Stimulated activated CD4-positive, alpha-beta T cell treated with anti-CD3 and anti-CD28 coated beads, Interleukin-2, amount 100 ng/mL, for 4 hours (primary cell): Measurements from ENCODE around the gene SPAG6.

Experiments used
- DNase-seq: peaks from one replicate; pipeline ENCODE4 v3.0.0-alpha.2; 2020; ENCODE audit warnings: low read depth

Gene SPAG6

GRCh38 chr10:22434521-22434920 is 89.2 kb downstream of the SPAG6 start:
- no peak for DNase-seq

DNA sequence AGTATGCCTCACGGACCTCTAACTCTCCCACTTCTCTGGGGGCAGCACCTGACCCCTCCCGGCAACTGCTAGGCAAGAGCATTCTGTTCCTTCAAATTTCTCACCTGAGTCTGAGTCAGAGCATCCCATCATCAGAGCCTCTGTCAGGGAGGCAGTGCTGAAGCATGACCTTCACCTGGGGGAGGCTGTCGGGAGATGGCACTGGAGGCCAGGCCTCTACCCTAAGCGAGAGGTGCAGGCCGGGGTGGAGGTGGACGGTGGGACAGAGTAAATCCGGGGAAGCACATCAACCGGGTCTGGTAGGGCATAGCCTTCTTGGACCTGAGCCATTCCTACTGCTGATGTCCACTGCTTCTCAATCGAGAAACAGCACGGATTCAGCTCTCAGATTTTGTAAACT is 90.4 kb downstream of the SPAG6 start:
- DNase-seq, result no peak

GRCh38 chr10:22436526-22436892 is 91.2 kb downstream of the SPAG6 start:
- peak; percentile 16 for DNase-seq

DNA sequence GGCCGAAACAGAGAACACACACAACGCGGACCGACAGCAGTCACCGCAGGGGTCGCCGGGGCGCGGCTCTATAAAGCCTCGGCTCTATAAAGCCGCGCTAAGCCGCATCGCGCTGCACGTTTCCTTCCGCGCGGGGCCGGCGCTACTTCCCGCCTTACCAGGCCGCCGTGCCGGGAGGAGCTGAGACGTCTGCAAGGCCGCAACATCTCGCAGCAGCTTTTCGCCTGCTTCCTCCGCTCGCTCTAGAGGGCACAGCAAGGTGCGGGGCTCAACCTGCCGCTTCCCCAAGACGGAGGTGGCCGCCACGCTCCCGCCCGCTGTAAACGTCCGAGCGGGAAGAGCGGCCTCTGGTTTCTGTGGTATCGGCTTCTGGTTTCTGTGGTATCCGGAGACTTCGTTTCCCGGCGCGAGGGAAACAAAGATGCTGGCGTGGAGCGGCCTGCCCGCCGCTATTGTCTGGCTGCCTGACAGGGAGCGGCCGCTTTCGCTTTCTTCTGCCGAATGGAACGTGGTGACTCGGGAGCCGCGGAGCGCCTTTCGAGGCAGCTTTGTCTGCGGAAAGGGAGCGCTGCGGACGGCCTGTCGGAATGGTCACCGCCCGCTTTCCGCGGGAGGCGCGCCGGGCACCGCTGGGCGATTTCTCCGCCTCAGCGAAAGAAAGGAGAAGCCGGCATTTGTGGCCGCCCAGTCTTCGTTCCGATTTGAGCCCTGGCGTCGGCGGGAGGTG is 91.8 kb downstream of the SPAG6 start:
- DNase-seq, result peak; percentile 88

- peak; percentile 24 for DNase-seq
These were observed 92.6 kb downstream of the SPAG6 start for GRCh38 chr10:22437620-22438588.

DNA sequence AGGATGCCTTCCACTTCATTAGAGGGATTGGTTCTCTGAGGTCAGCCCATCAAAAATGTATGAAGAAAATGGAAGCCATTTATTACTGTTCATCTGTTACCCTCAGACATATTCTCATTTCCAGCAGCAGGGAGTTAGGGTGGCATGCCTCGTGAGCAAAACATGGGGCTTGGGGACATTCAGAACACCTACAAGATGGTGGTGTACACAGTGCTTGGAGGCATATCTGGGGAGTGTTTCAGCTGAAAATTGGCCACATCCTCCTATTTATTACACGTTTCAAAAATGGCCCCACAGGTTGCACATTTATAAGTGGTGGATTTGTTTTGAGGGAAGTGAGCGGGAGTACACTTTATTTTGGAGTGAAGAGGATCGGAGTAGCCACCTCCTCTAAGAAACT is 93.4 kb downstream of the SPAG6 start:
- no peak for DNase-seq

DNA sequence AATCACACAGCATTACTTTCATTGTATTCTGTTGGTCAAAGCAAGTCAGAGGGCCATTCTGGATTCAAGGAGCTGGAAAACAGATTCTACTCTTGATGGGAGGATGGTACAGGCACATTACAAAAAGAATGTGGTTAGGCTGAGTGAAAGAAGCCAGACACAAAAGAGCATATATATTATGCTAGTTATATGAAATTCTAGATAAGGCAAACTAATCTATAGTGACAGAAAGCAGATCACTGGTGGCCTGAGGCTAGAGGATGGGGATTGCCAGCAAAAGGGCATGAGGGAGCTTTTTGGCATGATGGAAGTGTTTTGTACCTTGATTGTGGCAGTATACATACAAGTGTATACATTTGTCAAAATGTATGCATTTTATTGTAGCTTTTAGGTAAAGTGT is 96.8 kb downstream of the SPAG6 start:
- DNase-seq, result no peak

DNA sequence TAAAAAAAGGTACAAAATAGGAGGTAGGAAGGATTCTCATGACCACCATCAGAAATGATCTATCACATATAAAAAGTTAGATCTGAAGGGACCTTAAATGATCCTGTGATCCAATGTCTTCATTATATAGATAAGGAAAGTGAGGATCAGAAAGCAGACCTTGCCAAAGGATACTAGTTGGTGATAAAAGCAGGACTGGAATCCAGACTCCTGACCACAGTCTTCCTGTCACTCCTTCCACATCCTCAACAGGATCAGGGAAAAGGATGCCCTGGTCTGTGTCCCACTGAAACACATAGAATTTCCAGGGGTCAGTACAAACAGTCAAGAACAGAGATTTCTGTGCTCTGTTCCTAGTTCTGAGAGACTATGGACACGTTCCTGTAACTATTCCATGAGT is 97.2 kb downstream of the SPAG6 start:
- no peak for DNase-seq

DNA sequence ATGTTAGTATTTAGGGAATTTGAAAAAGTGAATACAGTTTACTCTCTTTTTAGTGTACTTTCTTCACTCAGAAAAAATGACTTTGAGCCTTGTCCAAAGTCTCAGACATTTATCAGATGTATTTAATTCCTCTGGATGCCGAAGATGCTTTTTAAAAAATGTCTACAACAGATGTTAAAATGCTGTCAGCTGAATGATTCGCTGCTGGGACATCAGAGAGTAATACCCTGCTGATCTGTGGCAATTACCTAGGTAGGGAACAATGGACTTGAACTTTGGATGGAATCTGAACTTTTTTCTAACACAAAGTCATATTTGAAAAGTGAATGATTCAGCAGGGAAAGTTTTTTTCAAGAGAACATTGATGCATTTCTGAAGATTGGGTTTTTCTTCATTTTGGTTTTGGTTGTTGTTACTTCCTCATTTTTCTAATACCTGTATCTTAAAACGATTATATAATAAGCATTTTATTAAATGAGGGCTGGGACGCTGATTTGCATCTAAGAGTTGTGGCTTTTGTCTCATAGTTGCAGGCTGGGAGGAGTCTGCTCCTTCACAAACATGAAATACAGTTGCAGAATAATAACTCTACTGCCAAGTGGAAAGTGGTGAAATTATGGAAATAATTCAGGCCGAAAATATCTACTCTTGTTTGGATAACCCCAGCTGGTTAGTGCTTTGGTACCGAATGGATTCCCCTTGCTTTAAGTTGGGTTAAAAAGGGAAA is 98.0 kb downstream of the SPAG6 start:
- no peak for DNase-seq

DNA sequence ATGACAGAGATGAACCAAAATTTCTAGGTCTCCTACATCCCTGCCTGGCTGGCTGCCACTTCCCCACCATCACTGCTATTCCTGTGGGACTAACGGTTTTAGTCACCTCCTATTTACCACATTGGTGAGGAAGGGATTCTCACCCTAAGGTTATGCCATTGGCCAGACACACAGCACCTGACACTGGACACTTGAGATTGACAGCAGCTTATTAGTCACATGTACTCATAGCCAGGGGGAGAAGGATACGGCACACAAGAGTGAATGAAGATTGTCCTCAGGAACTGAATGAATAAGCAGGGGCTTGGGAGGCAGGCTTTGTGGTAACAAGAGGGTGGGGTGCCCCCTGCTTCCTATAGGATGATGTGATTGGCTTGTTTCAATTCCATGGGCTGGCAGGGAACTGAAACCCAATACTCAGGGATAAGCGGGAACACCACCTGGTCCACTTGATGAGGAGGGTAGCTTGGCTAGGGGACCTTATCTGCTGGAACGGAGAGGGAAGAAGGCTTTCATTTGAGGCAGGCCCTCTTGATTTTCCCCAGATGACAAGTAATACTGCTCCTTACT is 99.0 kb downstream of the SPAG6 start:
- DNase-seq, result no peak

GRCh38 chr10:22445495-22445894 is 100.2 kb downstream of the SPAG6 start:
- no peak for DNase-seq

DNA sequence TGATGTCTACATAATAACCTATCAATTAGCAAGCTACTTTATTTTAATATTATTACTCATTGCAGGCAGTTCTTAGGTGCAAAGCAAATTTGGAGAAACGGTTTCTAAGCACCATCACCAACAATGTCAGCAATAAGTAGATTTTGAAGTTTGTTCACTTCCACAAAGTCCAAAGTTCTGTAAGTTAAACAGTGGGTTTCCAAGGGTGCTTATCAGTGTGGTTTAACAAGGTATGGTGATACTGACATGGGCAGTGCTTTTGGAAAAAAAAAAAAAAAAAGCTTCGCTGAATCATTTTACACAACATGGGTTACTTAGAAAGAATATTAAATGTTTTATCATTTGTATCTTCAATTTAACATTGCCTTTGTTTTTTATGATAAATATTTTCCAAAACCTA is 101.8 kb downstream of the SPAG6 start:
- no peak for DNase-seq

- DNase-seq, result no peak
These were observed 106.0 kb downstream of the SPAG6 start for GRCh38 chr10:22451346-22451745.

- DNase-seq, result no peak
These were observed 108.0 kb downstream of the SPAG6 start for GRCh38 chr10:22453320-22453719.

GRCh38 chr10:22453948-22454591 is 108.8 kb downstream of the SPAG6 start:
- DNase-seq, result no peak

DNA sequence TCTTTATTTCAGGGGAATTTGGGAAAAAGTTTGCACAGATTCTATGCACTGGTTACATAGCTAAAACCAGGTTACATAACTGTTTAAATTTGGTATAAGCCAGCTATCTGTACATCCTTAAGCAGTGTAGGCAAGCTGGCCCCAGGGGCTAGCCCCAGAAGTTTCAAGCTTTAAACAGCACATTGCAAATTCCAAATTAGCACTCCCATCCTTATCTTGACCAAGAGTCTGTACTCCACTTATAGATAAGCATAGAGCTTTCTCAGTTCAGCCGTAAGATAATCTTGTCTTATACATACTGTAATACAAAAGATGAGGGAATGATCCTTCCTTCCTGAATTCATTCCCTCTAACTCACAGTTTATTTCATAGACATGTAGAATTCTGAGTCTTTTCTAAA is 109.3 kb downstream of the SPAG6 start:
- DNase-seq, result no peak

DNA sequence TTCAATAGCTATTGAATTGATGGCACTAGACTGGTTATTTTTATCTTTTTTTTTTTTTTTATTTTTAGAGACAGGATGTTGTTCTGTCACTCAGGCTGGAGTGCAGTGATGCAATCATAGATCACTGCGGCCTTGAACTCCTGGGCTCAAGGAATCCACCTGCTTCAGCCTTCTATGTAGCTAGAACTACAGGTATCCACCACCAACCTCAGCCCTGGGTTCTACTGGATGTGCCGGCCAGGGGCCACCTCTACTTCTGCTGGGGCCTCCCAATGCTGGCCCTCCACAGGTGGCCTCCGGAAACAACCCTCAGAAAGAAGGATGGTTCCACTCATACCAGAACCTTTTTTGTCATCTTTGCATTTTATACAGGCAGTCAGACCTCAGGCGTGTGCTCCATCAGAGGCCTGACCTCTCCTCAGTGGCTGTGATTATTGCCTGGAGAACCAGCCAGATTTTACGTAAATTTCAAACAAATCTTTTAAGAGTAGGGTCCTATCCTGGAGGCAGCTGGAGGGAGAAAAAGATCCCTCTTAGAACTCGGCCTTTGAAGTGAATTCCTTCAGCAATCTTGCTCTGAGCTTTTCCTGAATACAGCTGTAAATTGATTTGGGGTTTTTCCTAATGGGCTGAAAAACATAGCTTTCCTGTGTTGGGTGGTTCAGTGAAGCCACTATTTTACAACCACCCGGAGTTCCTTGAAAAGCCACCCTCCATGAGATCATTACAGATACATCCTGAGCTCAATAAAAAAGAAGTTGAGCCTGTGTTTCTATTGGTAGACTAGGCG is 110.0 kb downstream of the SPAG6 start:
- no peak for DNase-seq

- no peak for DNase-seq
These were observed 111.2 kb downstream of the SPAG6 start for GRCh38 chr10:22456486-22456885.

- no peak for DNase-seq
These were observed 113.2 kb downstream of the SPAG6 start for GRCh38 chr10:22458272-22459038.

- no peak for DNase-seq
These were observed 114.2 kb downstream of the SPAG6 start for GRCh38 chr10:22459496-22459895.
